SK-N-SH treated with all-trans-retinoic acid at 6 μM for 48 hours (cell line): ENCODE measurements around the gene DIP2C.
A peak's percentile ranks its signal among the peaks of the same experiment; 100 is the strongest.

Source experiments
- ATAC-seq: fragments of 200-7000 bp; cut with Tn5 transposase; 3 replicates; pipeline ENCODE4 v1.9.1; 2020; ENCODE audit warnings: mild to moderate bottlenecking, moderate library complexity
- ARNTL ChIP-seq: fragments of 450-650 bp; formaldehyde crosslinking; IDR thresholded peaks from 2 replicates; pipeline ENCODE4 v1.5.0; 2020; ENCODE audit warnings: low read depth, mild to moderate bottlenecking, moderate library complexity, borderline replicate concordance
- BACH2 ChIP-seq: fragments of 250-450 bp; sonication (Bioruptor Pico); IDR thresholded peaks from 2 replicates; pipeline ENCODE4 v1.9.0; 2021; ENCODE audit warnings: mild to moderate bottlenecking, borderline replicate concordance
- ESRRG ChIP-seq: fragments of 250-450 bp; sonication (Bioruptor Pico); IDR thresholded peaks from 2 replicates; pipeline ENCODE4 v1.6.1; 2021; ENCODE audit warnings: mild to moderate bottlenecking
- GLIS3 ChIP-seq: fragments of 250-450 bp; sonication (Bioruptor Pico); IDR thresholded peaks from 2 replicates; pipeline ENCODE4 v1.5.0; 2020; ENCODE audit warnings: mild to moderate bottlenecking, moderate library complexity
- ISL1 ChIP-seq: fragments of 250-450 bp; sonication (Bioruptor Pico); IDR thresholded peaks from 2 replicates; pipeline ENCODE4 v2.1.2; 2022; ENCODE audit warnings: mild to moderate bottlenecking, moderate library complexity
- OSR1 ChIP-seq: fragments of 250-450 bp; sonication (Bioruptor Pico); IDR thresholded peaks from 2 replicates; pipeline ENCODE4 v1.8.0; 2022; ENCODE audit warnings: moderate library complexity, mild to moderate bottlenecking, inconsistent platforms
- PPARA ChIP-seq: fragments of 250-450 bp; sonication (Bioruptor Pico); IDR thresholded peaks from 2 replicates; pipeline ENCODE4 v1.5.0; 2020; ENCODE audit warnings: mild to moderate bottlenecking, borderline replicate concordance
- RARB ChIP-seq: fragments of 250-450 bp; sonication (Bioruptor Pico); IDR thresholded peaks from 2 replicates; pipeline ENCODE4 v1.8.0; 2021; ENCODE audit warnings: mild to moderate bottlenecking, moderate library complexity
- SNAI2 ChIP-seq: fragments of 250-450 bp; sonication (Bioruptor Pico); IDR thresholded peaks from 2 replicates; pipeline ENCODE4 v1.5.0; 2020; ENCODE audit warnings: mild to moderate bottlenecking, moderate library complexity
- TCF4 ChIP-seq: fragments of 250-450 bp; sonication (Bioruptor Pico); IDR thresholded peaks from 2 replicates; pipeline ENCODE4 v1.8.0; 2021; ENCODE audit warnings: mild to moderate bottlenecking, moderate library complexity, borderline replicate concordance
- TOX ChIP-seq: fragments of 250-450 bp; sonication (Bioruptor Pico); IDR thresholded peaks from 2 replicates; pipeline ENCODE4 v1.8.0; 2021; ENCODE audit warnings: mild to moderate bottlenecking, moderate library complexity, borderline replicate concordance
- ZC3H10 ChIP-seq: fragments of 250-450 bp; sonication (Bioruptor Pico); IDR thresholded peaks from 2 replicates; pipeline ENCODE4 v1.5.1; 2021; ENCODE audit warnings: mild to moderate bottlenecking, moderate library complexity
- ZFP3 ChIP-seq: fragments of 250-450 bp; sonication (Bioruptor Pico); IDR thresholded peaks from 2 replicates; pipeline ENCODE4 v1.5.0; 2020; ENCODE audit warnings: mild to moderate bottlenecking, moderate library complexity
- ZFP30 ChIP-seq: fragments of 450-650 bp; formaldehyde crosslinking; IDR thresholded peaks from 2 replicates; pipeline ENCODE4 v1.5.0; 2022; ENCODE audit warnings: mild to moderate bottlenecking, moderate library complexity
- ZNF565 ChIP-seq: fragments of 450-650 bp; formaldehyde crosslinking; conservative IDR thresholded peaks from 2 replicates; pipeline ENCODE4 v1.5.0; 2020; ENCODE audit warnings: low read depth, mild to moderate bottlenecking, moderate library complexity
- ZNF70 ChIP-seq: fragments of 450-650 bp; formaldehyde crosslinking; IDR thresholded peaks from 2 replicates; pipeline ENCODE4 v1.5.0; 2020; ENCODE audit warnings: mild to moderate bottlenecking, moderate library complexity
- ZNF8 ChIP-seq: fragments of 450-650 bp; formaldehyde crosslinking; IDR thresholded peaks from 2 replicates; pipeline ENCODE4 v1.5.0; 2020; ENCODE audit warnings: mild to moderate bottlenecking, moderate library complexity
- TF ChIP-seq, protein P1 (sequence below): fragments of 250-450 bp; sonication (Bioruptor Pico); IDR thresholded peaks from 2 replicates; pipeline ENCODE4 v1.5.1; 2020; ENCODE audit warnings: low read depth, mild to moderate bottlenecking, moderate library complexity
- TF ChIP-seq, protein P2 (sequence below): fragments of 250-450 bp; sonication (Bioruptor Pico); IDR thresholded peaks from 2 replicates; pipeline ENCODE4 v1.8.0; 2021; ENCODE audit warnings: low read depth, mild to moderate bottlenecking, moderate library complexity, borderline replicate concordance
- TF ChIP-seq, protein P3 (sequence below): fragments of 250-450 bp; sonication (Bioruptor Pico); IDR thresholded peaks from 2 replicates; pipeline ENCODE4 v1.8.0; 2020; ENCODE audit warnings: mild to moderate bottlenecking, moderate library complexity, borderline replicate concordance
- TF ChIP-seq, protein P4 (sequence below): fragments of 250-450 bp; sonication (Bioruptor Pico); IDR thresholded peaks from 2 replicates; pipeline ENCODE4 v1.5.0; 2020; ENCODE audit warnings: mild to moderate bottlenecking, moderate library complexity

DIP2C gene

DNA sequence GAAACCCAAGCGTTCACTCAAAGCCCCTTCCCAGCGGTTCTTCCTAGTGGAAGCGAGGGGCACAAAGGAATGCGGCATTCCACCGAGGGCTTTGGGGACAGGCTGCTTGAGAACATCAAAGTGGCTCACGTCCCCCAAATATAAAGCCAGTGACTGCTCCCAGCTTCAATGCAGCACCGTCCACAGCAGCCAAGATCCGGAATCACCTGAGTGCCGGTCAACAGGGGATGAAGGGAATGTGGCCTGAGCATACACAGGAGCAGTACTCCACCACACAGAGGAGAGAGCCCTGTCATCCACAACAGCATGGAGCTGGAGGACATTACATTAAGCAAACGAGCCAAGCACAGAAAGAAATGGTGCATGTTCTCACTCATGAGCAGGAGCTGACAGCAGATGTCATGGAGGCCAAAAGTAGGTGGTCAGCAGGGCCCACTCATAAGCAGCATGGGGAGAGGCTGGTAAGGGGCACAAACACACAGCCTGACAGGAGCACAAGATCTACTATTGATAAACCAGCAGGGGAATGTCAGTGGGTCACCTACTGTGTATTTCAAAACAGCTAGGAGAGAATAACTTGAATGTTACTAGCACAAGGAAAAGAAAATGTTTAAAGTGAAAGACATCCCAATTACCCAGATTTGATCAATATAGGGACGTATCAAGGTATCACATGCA, 79.5 kb downstream of the DIP2C start:
- TF ChIP-seq ARNTL (CRISPR knock-in tag): no peak
- no peak for TF ChIP-seq ZNF565 (CRISPR knock-in tag)
- no peak for TF ChIP-seq ZNF70 (CRISPR knock-in tag)
- TF ChIP-seq, protein P1, sequence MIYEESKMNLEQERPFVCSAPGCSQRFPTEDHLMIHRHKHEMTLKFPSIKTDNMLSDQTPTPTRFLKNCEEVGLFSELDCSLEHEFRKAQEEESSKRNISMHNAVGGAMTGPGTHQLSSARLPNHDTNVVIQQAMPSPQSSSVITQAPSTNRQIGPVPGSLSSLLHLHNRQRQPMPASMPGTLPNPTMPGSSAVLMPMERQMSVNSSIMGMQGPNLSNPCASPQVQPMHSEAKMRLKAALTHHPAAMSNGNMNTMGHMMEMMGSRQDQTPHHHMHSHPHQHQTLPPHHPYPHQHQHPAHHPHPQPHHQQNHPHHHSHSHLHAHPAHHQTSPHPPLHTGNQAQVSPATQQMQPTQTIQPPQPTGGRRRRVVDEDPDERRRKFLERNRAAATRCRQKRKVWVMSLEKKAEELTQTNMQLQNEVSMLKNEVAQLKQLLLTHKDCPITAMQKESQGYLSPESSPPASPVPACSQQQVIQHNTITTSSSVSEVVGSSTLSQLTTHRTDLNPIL: no peak
- no peak for TF ChIP-seq ZC3H10 (CRISPR knock-in tag)
- TF ChIP-seq ZFP3 (CRISPR knock-in tag): no peak
- TF ChIP-seq ZNF8 (CRISPR knock-in tag): no peak
- TF ChIP-seq, protein P2, sequence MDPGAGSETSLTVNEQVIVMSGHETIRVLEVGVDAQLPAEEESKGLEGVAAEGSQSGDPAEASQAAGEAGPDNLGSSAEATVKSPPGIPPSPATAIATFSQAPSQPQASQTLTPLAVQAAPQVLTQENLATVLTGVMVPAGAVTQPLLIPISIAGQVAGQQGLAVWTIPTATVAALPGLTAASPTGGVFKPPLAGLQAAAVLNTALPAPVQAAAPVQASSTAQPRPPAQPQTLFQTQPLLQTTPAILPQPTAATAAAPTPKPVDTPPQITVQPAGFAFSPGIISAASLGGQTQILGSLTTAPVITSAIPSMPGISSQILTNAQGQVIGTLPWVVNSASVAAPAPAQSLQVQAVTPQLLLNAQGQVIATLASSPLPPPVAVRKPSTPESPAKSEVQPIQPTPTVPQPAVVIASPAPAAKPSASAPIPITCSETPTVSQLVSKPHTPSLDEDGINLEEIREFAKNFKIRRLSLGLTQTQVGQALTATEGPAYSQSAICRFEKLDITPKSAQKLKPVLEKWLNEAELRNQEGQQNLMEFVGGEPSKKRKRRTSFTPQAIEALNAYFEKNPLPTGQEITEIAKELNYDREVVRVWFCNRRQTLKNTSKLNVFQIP (CRISPR knock-in tag): no peak
- TF ChIP-seq SNAI2 (CRISPR knock-in tag): no peak
- TF ChIP-seq, protein P3, sequence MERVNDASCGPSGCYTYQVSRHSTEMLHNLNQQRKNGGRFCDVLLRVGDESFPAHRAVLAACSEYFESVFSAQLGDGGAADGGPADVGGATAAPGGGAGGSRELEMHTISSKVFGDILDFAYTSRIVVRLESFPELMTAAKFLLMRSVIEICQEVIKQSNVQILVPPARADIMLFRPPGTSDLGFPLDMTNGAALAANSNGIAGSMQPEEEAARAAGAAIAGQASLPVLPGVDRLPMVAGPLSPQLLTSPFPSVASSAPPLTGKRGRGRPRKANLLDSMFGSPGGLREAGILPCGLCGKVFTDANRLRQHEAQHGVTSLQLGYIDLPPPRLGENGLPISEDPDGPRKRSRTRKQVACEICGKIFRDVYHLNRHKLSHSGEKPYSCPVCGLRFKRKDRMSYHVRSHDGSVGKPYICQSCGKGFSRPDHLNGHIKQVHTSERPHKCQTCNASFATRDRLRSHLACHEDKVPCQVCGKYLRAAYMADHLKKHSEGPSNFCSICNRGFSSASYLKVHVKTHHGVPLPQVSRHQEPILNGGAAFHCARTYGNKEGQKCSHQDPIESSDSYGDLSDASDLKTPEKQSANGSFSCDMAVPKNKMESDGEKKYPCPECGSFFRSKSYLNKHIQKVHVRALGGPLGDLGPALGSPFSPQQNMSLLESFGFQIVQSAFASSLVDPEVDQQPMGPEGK (CRISPR knock-in tag): no peak
- TF ChIP-seq ISL1 (CRISPR knock-in tag): no peak
- no peak for TF ChIP-seq ESRRG (CRISPR knock-in tag)
- TF ChIP-seq, protein P4, sequence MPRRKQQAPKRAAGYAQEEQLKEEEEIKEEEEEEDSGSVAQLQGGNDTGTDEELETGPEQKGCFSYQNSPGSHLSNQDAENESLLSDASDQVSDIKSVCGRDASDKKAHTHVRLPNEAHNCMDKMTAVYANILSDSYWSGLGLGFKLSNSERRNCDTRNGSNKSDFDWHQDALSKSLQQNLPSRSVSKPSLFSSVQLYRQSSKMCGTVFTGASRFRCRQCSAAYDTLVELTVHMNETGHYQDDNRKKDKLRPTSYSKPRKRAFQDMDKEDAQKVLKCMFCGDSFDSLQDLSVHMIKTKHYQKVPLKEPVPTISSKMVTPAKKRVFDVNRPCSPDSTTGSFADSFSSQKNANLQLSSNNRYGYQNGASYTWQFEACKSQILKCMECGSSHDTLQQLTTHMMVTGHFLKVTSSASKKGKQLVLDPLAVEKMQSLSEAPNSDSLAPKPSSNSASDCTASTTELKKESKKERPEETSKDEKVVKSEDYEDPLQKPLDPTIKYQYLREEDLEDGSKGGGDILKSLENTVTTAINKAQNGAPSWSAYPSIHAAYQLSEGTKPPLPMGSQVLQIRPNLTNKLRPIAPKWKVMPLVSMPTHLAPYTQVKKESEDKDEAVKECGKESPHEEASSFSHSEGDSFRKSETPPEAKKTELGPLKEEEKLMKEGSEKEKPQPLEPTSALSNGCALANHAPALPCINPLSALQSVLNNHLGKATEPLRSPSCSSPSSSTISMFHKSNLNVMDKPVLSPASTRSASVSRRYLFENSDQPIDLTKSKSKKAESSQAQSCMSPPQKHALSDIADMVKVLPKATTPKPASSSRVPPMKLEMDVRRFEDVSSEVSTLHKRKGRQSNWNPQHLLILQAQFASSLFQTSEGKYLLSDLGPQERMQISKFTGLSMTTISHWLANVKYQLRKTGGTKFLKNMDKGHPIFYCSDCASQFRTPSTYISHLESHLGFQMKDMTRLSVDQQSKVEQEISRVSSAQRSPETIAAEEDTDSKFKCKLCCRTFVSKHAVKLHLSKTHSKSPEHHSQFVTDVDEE (CRISPR knock-in tag): no peak
- TF ChIP-seq ZFP30: no peak
- no peak for TF ChIP-seq OSR1 (CRISPR knock-in tag)
- peak; percentile 41 for ATAC-seq

DNA sequence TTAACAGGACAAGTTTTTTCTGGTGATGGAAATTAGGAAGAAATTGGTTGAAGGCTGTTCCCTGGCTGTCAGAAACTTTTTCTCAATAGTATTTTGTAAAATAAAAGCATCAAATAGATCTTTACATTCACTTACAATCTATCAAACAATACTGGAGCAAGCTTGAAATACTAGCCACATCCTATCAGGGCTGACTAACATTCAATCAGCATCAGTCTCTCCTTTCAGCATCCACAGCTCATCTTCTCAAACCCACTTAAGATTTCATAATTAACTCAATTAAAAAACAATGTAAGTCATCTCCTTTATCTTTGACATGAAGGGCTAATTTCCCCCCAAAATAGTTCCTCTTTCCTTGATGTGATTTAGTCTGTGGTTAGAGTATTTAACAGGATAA, 80.2 kb downstream of the DIP2C start:
- peak; percentile 37; the same call in 1 of the 3 replicates for ATAC-seq
- no peak for TF ChIP-seq BACH2 (CRISPR knock-in tag)
- TF ChIP-seq ESRRG (CRISPR knock-in tag): no peak
- TF ChIP-seq ZC3H10 (CRISPR knock-in tag): no peak

DNA sequence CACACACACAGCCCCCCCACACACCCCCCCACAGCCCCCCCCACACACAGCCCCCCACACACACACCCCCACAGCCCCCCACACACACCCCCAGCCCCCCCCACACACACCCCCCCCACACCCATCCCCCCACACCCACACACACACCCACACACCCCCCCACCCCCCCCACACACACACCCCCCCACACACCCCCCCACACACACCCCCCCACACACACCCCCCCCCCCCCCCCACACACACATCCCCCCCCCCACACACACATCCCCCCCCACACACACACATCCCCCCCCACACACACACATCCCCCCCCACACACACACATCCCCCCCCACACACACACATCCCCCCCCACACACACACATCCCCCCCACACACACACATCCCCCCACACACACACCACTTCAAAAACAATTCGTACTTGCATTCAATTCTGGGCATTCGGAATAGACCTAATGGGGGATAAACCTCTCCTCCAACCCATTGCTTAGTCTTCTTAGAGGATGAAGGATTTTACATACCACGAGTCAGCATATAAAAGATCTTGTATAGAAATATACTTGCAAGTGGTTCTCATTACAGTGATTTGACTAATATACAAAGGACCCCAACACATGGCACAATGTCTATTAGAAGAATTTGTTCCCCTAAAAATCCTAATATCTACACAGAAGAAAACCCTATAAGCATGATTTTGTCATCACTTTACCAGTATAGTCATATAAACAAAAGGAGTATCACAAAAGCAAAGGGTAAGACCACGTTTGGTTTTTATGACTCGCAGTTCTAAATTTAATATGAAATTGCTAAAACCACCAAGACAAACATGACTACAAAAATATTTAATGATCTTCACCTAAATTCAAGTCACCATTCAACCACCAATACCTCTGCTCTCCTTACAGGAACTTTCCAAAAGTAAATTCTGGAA, 80.9 kb downstream of the DIP2C start:
- ATAC-seq: no peak; the same call in 1 of the 3 replicates
- TF ChIP-seq OSR1 (CRISPR knock-in tag): no peak
- TF ChIP-seq ZFP3 (CRISPR knock-in tag): no peak
- TF ChIP-seq ISL1 (CRISPR knock-in tag): no peak
- no peak for TF ChIP-seq ESRRG (CRISPR knock-in tag)
- TF ChIP-seq PPARA (CRISPR knock-in tag): no peak
- no peak for TF ChIP-seq GLIS3
- TF ChIP-seq ZFP30: no peak
- TF ChIP-seq RARB (CRISPR knock-in tag): no peak
- TF ChIP-seq, protein P2 (CRISPR knock-in tag): no peak
- TF ChIP-seq ZNF565 (CRISPR knock-in tag): no peak
- no peak for TF ChIP-seq ZC3H10 (CRISPR knock-in tag)
- no peak for TF ChIP-seq ZNF8 (CRISPR knock-in tag)
- no peak for TF ChIP-seq ARNTL (CRISPR knock-in tag)
- no peak for TF ChIP-seq TOX
- TF ChIP-seq TCF4 (CRISPR knock-in tag): no peak
- TF ChIP-seq, all 23 proteins: peak for 0
